GM12892 (cell line): ENCODE measurements around the gene CCR6.

Experiments
- DNase-seq: peaks from one replicate; pipeline ENCODE4 v3.0.0; 2011; ENCODE audit not compliant: insufficient read length
- FAIRE-seq: peaks from 2 replicates; lab custom pipeline; 2011; peaks lifted over from hg19 to GRCh38; lab: Jason Lieb, UNC
- POLR2A ChIP-seq: IDR thresholded peaks from 2 replicates; pipeline ENCODE4 v1.6.1; 2011; ENCODE audit warnings: low read depth, low read length, control low read depth
- POLR2AphosphoS5 ChIP-seq: IDR thresholded peaks from 2 replicates; pipeline ENCODE4 v1.6.1; 2011; ENCODE audit warnings: low read depth, low read length, control low read depth
- TAF1 ChIP-seq: IDR thresholded peaks from 2 replicates; pipeline ENCODE4 v1.6.1; 2011; ENCODE audit warnings: low read depth, mild to moderate bottlenecking, control low read depth, low read length, borderline replicate concordance

Gene CCR6

GRCh38 chr6:167113935-167114910 is 8.7 kb upstream of the CCR6 start:
- FAIRE-seq (peak; percentile 100), DNase-seq (peak; percentile 84)
- TF ChIP-seq TAF1 (no peak), POLR2AphosphoS5 (peak; percentile 76), POLR2A (peak; percentile 64; the same call in 1 of the 2 replicates)

DNA sequence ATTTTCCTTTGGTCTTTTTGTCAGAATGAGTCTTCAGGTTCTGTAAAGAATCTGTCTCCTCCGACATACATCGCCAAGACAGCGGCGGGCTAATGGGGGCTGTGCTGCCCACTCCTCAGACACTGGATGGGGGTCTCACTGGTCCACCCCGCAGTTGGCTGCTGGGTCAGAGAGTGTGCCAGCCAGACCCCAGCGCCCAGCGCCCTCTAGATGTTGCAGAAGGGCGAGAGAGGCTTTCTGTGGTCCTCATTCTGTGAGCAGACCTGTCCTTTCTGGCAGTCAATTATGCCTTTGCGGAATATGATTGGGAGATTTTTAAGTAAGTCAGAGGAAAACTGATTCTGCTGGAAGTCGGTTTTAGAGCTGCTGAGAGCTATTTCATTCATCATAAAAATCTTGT is 7.8 kb upstream of the CCR6 start:
- FAIRE-seq (no peak), DNase-seq (no peak)
- TF ChIP-seq POLR2A = no peak
- no peak for TF ChIP-seq POLR2AphosphoS5
- TF ChIP-seq TAF1 = no peak

- FAIRE-seq (no peak), DNase-seq (no peak)
- TF ChIP-seq TAF1 = no peak
- TF ChIP-seq POLR2AphosphoS5 = no peak
- TF ChIP-seq POLR2A = no peak
These were observed 6.6 kb upstream of the CCR6 start for GRCh38 chr6:167116109-167116837.

DNA sequence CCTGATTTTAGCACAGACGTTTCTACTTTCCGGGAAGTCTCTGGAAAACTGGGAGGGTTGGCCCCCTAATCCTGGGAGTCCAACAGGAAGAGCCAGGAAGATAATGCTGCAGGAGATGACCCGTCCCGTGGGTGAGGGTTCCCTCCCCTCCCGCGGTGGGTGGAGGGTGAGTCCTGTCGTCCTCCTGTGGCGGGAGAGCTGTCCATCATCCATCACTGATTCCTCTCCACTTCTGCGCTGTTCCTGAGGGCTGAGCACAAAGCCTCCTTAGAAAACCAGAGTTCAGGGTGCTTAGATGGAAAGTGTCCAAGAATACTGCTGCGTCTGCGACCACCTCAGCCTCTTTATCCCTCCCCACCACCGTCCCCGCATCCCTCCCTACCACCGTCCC is 6.1 kb upstream of the CCR6 start:
- DNase-seq (no peak), FAIRE-seq (no peak)
- TF ChIP-seq TAF1 (no peak), POLR2AphosphoS5 (no peak), POLR2A (no peak)

DNA sequence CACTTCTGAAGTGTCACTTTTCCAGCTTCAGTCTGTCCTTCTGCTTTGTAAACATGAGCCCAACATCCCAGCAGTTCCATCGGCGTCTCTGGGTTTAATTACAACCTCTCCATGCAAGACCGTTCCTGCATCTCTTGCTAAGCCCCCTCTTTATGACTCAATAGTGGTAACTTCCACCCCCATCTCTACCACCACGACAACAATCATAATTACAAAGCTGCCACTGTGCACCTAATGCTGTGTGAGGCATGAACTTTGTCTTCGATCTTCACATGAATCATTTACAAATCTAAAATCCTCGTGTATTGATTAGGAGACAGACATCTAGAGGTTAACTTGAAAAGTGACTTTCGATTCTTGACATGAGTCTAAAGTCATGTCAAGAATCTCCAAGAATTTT is 4.9 kb upstream of the CCR6 start:
- DNase-seq (no peak), FAIRE-seq (peak; percentile 60)
- TF ChIP-seq POLR2A (no peak), TAF1 (no peak), POLR2AphosphoS5 (no peak)

DNA sequence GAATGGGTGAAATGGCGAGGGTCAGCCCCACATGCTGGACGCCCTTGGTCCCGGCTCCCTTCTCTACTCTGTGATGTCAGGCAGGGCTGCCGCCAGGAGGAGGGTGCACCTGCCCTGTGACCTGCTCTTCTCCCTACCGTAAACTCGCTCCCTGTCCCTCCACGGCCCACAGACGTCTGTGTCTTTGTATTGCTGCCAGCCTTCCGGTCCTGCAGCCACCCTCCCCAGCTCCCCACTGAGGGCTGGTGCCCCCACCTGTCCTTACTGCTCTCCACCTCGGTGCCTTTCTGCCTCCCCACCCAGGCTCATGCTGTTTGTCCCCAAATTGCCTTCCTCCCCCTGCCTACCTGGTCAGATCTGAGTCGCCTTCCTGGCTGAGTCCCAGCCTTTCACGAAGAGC is 4.1 kb upstream of the CCR6 start:
- TF ChIP-seq TAF1 = no peak
- no peak for TF ChIP-seq POLR2AphosphoS5
- no peak for TF ChIP-seq POLR2A
- no peak for DNase-seq
- peak; percentile 71 for FAIRE-seq

- FAIRE-seq = no peak
- no peak for DNase-seq
- TF ChIP-seq TAF1 (no peak), POLR2A (no peak), POLR2AphosphoS5 (no peak)
These were observed 3.0 kb upstream of the CCR6 start for GRCh38 chr6:167119670-167120582.

DNA sequence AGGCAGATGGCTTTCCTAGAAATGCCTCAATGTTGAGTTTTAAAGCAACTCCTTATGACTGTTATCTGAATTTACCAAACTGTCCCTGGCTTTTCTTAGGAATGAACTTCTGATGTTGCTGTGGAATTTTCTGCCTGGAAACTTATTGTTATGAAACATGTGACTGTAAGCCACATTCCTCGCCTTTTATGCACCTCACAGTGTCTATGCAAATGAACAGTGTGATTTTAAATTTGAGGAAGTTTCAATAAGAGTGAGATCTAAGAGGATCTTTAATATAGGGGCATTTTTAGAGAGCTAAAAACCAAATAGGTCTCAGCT is 2.4 kb upstream of the CCR6 start:
- DNase-seq = no peak
- no peak for TF ChIP-seq POLR2AphosphoS5
- TF ChIP-seq POLR2A = no peak
- FAIRE-seq = peak; percentile 90

GRCh38 chr6:167121335-167121841 is 1.5 kb upstream of the CCR6 start:
- TF ChIP-seq POLR2A (no peak), TAF1 (no peak), POLR2AphosphoS5 (no peak)
- DNase-seq (no peak), FAIRE-seq (no peak)

- no peak for DNase-seq
- TF ChIP-seq POLR2A (no peak), TAF1 (no peak), POLR2AphosphoS5 (no peak)
- peak; percentile 87 for FAIRE-seq
These were observed 662 bp upstream of the CCR6 start for GRCh38 chr6:167122041-167122826.
